Measurements from ENCODE around the gene FBXW8.

DNA sequence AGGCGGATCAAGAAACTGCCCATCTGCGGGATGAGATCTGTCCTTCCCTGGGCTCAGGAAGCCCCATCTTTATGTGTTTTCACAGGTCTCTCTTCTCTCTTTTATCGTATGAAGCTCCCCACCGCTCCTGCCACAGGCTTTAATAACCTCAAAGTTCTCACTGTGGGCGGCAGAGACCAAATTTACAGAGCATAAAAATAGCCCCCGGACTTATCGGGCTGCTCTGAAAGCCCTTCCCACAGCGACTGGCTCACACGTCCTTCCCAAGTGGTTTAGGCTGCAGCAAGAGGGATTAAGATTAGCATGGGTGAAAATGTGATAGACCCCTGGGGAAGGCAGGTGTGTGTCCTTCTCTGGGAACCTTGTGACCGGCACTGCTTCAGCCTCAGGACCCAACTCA lies 140.6 kb downstream of the FBXW8 start:
- TF ChIP-seq, protein P1, sequence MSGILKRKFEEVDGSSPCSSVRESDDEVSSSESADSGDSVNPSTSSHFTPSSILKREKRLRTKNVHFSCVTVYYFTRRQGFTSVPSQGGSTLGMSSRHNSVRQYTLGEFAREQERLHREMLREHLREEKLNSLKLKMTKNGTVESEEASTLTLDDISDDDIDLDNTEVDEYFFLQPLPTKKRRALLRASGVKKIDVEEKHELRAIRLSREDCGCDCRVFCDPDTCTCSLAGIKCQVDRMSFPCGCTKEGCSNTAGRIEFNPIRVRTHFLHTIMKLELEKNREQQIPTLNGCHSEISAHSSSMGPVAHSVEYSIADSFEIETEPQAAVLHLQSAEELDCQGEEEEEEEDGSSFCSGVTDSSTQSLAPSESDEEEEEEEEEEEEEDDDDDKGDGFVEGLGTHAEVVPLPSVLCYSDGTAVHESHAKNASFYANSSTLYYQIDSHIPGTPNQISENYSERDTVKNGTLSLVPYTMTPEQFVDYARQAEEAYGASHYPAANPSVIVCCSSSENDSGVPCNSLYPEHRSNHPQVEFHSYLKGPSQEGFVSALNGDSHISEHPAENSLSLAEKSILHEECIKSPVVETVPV (CRISPR knock-in tag; IDR thresholded peaks at IDR 0.05), result no peak
- TF ChIP-seq PPARA (CRISPR knock-in tag; IDR thresholded peaks at IDR 0.05; ENCODE audit: borderline replicate concordance) (no peak), ARNTL (CRISPR knock-in tag; IDR thresholded peaks at IDR 0.05; ENCODE audit: borderline replicate concordance, low read depth) (no peak), ZFP3 (CRISPR knock-in tag; IDR thresholded peaks at IDR 0.05) (no peak), ZFP30 (CRISPR knock-in tag; IDR thresholded peaks at IDR 0.05) (no peak), SNAI2 (CRISPR knock-in tag; IDR thresholded peaks at IDR 0.05) (no peak), TOX (CRISPR knock-in tag; IDR thresholded peaks at IDR 0.05; ENCODE audit: borderline replicate concordance) (no peak), ZC3H10 (CRISPR knock-in tag; IDR thresholded peaks at IDR 0.05) (no peak), RARB (CRISPR knock-in tag; IDR thresholded peaks at IDR 0.05) (no peak)
- TF ChIP-seq, protein P2, sequence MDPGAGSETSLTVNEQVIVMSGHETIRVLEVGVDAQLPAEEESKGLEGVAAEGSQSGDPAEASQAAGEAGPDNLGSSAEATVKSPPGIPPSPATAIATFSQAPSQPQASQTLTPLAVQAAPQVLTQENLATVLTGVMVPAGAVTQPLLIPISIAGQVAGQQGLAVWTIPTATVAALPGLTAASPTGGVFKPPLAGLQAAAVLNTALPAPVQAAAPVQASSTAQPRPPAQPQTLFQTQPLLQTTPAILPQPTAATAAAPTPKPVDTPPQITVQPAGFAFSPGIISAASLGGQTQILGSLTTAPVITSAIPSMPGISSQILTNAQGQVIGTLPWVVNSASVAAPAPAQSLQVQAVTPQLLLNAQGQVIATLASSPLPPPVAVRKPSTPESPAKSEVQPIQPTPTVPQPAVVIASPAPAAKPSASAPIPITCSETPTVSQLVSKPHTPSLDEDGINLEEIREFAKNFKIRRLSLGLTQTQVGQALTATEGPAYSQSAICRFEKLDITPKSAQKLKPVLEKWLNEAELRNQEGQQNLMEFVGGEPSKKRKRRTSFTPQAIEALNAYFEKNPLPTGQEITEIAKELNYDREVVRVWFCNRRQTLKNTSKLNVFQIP (CRISPR knock-in tag; IDR thresholded peaks at IDR 0.05; ENCODE audit: borderline replicate concordance, low read depth), result no peak
- TF ChIP-seq, protein P3, sequence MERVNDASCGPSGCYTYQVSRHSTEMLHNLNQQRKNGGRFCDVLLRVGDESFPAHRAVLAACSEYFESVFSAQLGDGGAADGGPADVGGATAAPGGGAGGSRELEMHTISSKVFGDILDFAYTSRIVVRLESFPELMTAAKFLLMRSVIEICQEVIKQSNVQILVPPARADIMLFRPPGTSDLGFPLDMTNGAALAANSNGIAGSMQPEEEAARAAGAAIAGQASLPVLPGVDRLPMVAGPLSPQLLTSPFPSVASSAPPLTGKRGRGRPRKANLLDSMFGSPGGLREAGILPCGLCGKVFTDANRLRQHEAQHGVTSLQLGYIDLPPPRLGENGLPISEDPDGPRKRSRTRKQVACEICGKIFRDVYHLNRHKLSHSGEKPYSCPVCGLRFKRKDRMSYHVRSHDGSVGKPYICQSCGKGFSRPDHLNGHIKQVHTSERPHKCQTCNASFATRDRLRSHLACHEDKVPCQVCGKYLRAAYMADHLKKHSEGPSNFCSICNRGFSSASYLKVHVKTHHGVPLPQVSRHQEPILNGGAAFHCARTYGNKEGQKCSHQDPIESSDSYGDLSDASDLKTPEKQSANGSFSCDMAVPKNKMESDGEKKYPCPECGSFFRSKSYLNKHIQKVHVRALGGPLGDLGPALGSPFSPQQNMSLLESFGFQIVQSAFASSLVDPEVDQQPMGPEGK (CRISPR knock-in tag; IDR thresholded peaks at IDR 0.05; ENCODE audit: borderline replicate concordance), result no peak
- TF ChIP-seq, protein P4, sequence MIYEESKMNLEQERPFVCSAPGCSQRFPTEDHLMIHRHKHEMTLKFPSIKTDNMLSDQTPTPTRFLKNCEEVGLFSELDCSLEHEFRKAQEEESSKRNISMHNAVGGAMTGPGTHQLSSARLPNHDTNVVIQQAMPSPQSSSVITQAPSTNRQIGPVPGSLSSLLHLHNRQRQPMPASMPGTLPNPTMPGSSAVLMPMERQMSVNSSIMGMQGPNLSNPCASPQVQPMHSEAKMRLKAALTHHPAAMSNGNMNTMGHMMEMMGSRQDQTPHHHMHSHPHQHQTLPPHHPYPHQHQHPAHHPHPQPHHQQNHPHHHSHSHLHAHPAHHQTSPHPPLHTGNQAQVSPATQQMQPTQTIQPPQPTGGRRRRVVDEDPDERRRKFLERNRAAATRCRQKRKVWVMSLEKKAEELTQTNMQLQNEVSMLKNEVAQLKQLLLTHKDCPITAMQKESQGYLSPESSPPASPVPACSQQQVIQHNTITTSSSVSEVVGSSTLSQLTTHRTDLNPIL (CRISPR knock-in tag; IDR thresholded peaks at IDR 0.05; ENCODE audit: low read depth), result no peak
